Calu3 (cell line): ENCODE measurements around the gene PTCD3. TPM values are rescaled to one million over a fixed set of nuclear protein-coding genes. Genes with fewer than 3 reads are reported as not detected.

Experiments used
- BruUV-seq: library from RNA; stranded (reverse); fragments of 400-500 nt; replicated peaks from 2 replicates; lab custom pipeline; 2021; lab: Mats Ljungman, UMichigan
- CTCF ChIA-PET: fragments of 300-600 bp; sonication (Branson Sonifier 250); formaldehyde crosslinking; loops from one replicate; lab custom pipeline; 2022; ENCODE audit warnings: antibody characterized with exemption; lab: Charles Lee
- DNase-seq: peaks from one replicate; pipeline ENCODE4 v3.0.0; 2022
- H3K27ac Mint-ChIP-seq: one replicate; pipeline ENCODE4 v1.8.0; 2022; ENCODE audit warnings: mixed read lengths; ENCODE audit not compliant: unreplicated experiment
- H3K27me3 Mint-ChIP-seq: one replicate; pipeline ENCODE4 v1.8.0; 2022; ENCODE audit warnings: mixed read lengths; ENCODE audit not compliant: unreplicated experiment
- H3K36me3 Mint-ChIP-seq: one replicate; pipeline ENCODE4 v1.8.0; 2022; ENCODE audit warnings: mild to moderate bottlenecking, moderate library complexity, mixed read lengths; ENCODE audit not compliant: insufficient read depth, unreplicated experiment
- H3K4me1 Mint-ChIP-seq: one replicate; pipeline ENCODE4 v1.8.0; 2022; ENCODE audit warnings: mild to moderate bottlenecking, low read depth, mixed read lengths; ENCODE audit not compliant: unreplicated experiment
- H3K4me3 Mint-ChIP-seq: one replicate; pipeline ENCODE4 v1.8.0; 2022; ENCODE audit warnings: mild to moderate bottlenecking, low read depth, moderate library complexity, mixed read lengths; ENCODE audit not compliant: unreplicated experiment
- H3K9me3 Mint-ChIP-seq: one replicate; pipeline ENCODE4 v1.8.0; 2022; ENCODE audit warnings: low read depth, mixed read lengths; ENCODE audit not compliant: unreplicated experiment
- intact Hi-C: fragments of 100-400 bp; cut with micrococcal nuclease; formaldehyde crosslinking; loops from one replicate; pipeline ENCODE4 v1.10.0; 2022; ENCODE audit not compliant: unreplicated experiment
- total RNA-seq: library from RNA; stranded (reverse); gene quantifications from 2 replicates; pipeline ENCODE4 v1.2.3, GENCODE V29; 2022
- TF ChIP-seq, protein P1 (sequence below): fragments of 200-600 bp; IDR thresholded peaks from one replicate; pipeline ENCODE4 v1.8.0; 2022; ENCODE audit warnings: antibody characterized with exemption; ENCODE audit not compliant: unreplicated experiment

Gene PTCD3
- total RNA-seq, 1 experiment from 2014 or later: 113 TPM

DNA sequence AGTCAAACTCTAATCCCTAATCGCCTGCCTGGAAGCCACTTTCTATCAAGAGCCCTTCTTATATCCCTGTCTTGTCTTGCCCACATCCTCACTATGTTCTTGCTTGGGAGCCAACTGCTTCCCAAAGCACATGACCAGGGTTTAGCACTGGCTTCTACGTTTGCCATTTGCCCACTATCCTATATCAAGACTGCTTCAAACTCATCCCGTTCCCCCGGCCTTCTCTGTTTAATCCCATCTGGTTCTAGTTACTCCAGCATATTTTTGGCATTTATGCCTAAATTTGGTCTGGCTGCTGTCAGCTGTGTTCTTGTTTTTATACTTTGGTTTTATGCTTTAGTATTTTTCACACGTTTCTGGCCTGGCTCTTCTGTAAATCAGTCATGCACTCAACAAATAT, 40.5 kb upstream of the PTCD3 start:
- intact Hi-C loops: no loop called here

DNA sequence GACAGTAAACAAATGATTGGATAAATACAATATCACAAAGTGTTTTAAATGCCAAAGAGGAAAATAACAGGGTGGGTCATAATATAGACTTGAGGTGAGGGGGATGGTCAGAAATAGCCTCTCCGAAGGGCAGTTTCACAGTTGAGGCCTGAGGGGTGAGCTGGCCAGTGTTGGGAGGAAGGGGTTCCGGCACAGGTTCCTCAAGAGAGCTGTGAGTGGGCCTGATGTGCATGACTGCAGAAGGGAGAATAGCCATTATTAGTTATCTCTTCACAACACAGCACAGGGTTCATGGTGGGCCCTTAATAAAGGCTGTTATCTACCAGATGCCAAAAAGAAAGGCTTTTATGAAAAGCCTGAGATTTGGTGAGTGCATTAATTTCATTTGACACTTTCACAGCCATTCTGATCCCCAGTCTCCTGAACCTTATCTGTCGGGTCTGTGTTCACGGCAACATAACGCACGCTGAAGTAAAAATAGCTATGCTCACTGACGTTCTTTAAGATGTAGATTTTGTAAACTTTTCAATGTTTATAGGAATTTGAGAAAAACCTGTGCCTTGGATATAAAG, 39.9 kb upstream of the PTCD3 start:
- no peak for DNase-seq
- Mint-ChIP-seq H3K27ac (no peak overlapping the region), H3K4me1 (peaks cover 18% of the 10 kb centered on the region), H3K9me3 (no peaks in the 10 kb centered on the region), H3K36me3 (peaks cover 44% of the 10 kb centered on the region), H3K4me3 (no peak overlapping the region), H3K27me3 (no peaks in the 10 kb centered on the region)
- BruUV-seq: no TSS peak
- intact Hi-C loops: no loop called here
- TF ChIP-seq, protein P1, sequence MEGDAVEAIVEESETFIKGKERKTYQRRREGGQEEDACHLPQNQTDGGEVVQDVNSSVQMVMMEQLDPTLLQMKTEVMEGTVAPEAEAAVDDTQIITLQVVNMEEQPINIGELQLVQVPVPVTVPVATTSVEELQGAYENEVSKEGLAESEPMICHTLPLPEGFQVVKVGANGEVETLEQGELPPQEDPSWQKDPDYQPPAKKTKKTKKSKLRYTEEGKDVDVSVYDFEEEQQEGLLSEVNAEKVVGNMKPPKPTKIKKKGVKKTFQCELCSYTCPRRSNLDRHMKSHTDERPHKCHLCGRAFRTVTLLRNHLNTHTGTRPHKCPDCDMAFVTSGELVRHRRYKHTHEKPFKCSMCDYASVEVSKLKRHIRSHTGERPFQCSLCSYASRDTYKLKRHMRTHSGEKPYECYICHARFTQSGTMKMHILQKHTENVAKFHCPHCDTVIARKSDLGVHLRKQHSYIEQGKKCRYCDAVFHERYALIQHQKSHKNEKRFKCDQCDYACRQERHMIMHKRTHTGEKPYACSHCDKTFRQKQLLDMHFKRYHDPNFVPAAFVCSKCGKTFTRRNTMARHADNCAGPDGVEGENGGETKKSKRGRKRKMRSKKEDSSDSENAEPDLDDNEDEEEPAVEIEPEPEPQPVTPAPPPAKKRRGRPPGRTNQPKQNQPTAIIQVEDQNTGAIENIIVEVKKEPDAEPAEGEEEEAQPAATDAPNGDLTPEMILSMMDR: no peak
- CTCF ChIA-PET: no interaction called here

More for the DNA sequence above, 40.5 kb upstream of the PTCD3 start:
- DNase-seq: no peak
- peaks cover 18% of the 10 kb centered on the region for H3K4me1 Mint-ChIP-seq
- no peaks in the 10 kb centered on the region for H3K9me3 Mint-ChIP-seq
- no peak overlapping the region for H3K4me3 Mint-ChIP-seq
- BruUV-seq: no TSS peak
- no peak overlapping the region for H3K27ac Mint-ChIP-seq
- H3K27me3 Mint-ChIP-seq: no peaks in the 10 kb centered on the region
- CTCF ChIA-PET: no interaction called here
- TF ChIP-seq, protein P1: no peak
- H3K36me3 Mint-ChIP-seq: peaks cover 49% of the 10 kb centered on the region

DNA sequence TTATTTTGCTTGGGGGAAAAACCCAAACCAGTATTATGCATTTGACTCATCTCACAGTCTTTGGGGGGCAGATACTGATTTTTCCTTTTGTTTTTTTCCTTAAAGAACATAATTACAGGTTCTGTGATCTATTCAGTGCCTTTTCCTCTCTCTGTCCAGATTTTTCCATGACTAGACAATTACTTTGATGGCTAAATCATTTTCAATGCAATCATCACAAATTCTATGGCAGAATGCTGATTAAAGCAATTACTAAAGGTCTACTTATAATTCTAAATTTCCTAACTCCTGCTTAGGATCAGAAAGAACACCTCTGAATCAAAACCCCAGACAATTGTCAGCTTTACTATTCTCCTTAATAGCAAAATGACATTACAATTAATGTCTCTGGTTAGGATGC, 39.1 kb upstream of the PTCD3 start:
- Mint-ChIP-seq H3K4me3 (no peak overlapping the region), H3K27me3 (no peaks in the 10 kb centered on the region)
- no TSS peak for BruUV-seq

DNA sequence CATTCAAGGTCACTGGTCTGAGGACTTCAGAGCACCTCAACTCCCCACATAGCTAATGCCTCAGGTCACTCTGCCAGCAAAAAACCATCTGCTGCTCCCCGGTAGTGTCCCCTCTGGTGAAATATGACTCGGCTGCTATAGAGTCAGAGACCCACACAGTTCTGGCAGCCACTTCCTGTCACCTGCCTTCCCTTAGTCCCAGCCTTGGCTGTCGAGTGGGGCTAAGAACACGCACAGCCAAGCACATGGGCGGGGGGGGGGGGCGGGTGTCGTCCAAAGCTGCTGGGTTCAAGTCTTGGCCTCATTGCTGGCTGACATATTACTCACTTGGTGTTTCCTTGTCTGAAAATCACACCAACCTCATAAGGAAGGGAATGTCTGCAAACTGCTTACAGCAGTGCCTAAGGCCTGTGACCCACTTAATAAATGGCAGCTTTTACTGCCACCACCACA, 37.9 kb upstream of the PTCD3 start:
- H3K27ac Mint-ChIP-seq: no peak overlapping the region
- H3K4me3 Mint-ChIP-seq: no peak overlapping the region
- no peaks in the 10 kb centered on the region for H3K9me3 Mint-ChIP-seq
- BruUV-seq: no TSS peak
- no peak for DNase-seq
- H3K4me1 Mint-ChIP-seq: no peaks in the 10 kb centered on the region
- CTCF ChIA-PET: interaction anchor here (0.9 kb wide), 1 partner anchor 240 kb away, joined by 3 read pairs; no protein-coding TSS in a partner anchor
- intact Hi-C loops: no loop called here
- TF ChIP-seq, protein P1: no peak
- peaks cover 35% of the 10 kb centered on the region for H3K36me3 Mint-ChIP-seq
- no peaks in the 10 kb centered on the region for H3K27me3 Mint-ChIP-seq

More for the DNA sequence above, 39.1 kb upstream of the PTCD3 start:
- Mint-ChIP-seq H3K27ac (no peak overlapping the region), H3K9me3 (no peaks in the 10 kb centered on the region), H3K36me3 (peaks cover 36% of the 10 kb centered on the region), H3K4me1 (peaks cover 10% of the 10 kb centered on the region)
- DNase-seq: no peak
- CTCF ChIA-PET: no interaction called here
- TF ChIP-seq, protein P1: no peak
- intact Hi-C loops: no loop called here
